ENCODE data around the gene ALK.

DNA sequence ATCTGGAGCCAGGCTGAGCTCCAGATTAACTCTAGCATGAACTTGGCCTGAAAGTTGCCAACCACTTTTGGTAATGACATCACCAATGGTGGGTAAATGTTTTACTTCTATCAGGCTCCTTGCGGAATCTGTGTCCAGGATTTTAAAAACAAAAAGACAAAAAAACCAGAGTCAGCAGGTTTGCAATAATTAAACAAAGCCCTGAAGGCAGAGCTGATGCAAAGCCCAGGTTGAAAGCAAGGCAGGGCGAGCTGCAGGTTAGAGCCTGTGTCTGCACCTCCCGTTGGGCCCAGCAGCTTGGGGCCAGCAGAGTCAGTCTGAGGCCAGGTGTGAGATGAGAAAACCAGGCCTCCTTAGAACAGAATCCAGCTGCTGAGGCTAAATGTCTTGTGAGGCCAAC is 29.1 kb upstream of the ALK start:
- TF ChIP-seq, protein P1, sequence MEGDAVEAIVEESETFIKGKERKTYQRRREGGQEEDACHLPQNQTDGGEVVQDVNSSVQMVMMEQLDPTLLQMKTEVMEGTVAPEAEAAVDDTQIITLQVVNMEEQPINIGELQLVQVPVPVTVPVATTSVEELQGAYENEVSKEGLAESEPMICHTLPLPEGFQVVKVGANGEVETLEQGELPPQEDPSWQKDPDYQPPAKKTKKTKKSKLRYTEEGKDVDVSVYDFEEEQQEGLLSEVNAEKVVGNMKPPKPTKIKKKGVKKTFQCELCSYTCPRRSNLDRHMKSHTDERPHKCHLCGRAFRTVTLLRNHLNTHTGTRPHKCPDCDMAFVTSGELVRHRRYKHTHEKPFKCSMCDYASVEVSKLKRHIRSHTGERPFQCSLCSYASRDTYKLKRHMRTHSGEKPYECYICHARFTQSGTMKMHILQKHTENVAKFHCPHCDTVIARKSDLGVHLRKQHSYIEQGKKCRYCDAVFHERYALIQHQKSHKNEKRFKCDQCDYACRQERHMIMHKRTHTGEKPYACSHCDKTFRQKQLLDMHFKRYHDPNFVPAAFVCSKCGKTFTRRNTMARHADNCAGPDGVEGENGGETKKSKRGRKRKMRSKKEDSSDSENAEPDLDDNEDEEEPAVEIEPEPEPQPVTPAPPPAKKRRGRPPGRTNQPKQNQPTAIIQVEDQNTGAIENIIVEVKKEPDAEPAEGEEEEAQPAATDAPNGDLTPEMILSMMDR (IDR thresholded peaks at IDR 0.05) = no peak
- no peak for TF ChIP-seq POLR2A (IDR thresholded peaks at IDR 0.05)

Data from thyroid gland (tissue), 4 donors.